A549 treated with ZK216348 at 1 μM for 4 hours (cell line): ENCODE results near the gene NKX2-2. TPM values are rescaled to one million over a fixed set of nuclear protein-coding genes. Genes with fewer than 3 reads are reported as not detected.

ENCODE experiments used
- total RNA-seq: library from RNA; stranded (reverse); fragments of 200-300 nt; extraction: Qiagen RNA extraction; gene quantifications from 5 replicates; pipeline ENCODE4 v1.2.3, GENCODE V29; 2022; ENCODE audit warnings: low read depth

NKX2-2 gene
- not detected in 5 replicates for total RNA-seq

GRCh38 chr20:21513881-21514540 is at the start of gene NKX2-2:
TSS of gene NKX2-2 (minus strand) at chr20:21514064. CDS start at chr20:21513669, 395 bp downstream.

Other genes with a start within 250 kb of the NKX2-2 start
- gene XRN2, start 210.7 kb downstream of the NKX2-2 start, total RNA-seq, result 90.6 to 110 TPM (median 101 TPM) in 5 replicates
- gene NKX2-4, start 116.5 kb downstream of the NKX2-2 start, total RNA-seq, result not detected in 5 replicates
- gene PAX1, start 191.6 kb upstream of the NKX2-2 start, total RNA-seq, result 0.09 TPM in 1 of 5 replicates, not detected in the others